ENCODE results near the gene EPHX1. TPM values are rescaled to one million over a fixed set of nuclear protein-coding genes. Genes with fewer than 3 reads are reported as not detected.
A peak's percentile ranks its signal among the peaks of the same experiment; 100 is the strongest.
"Not testable (repeated sequence)": the region's sequence is repeated elsewhere in the genome, so short reads cannot be mapped to it uniquely, and the experiment has no call there.

EPHX1 gene
- total RNA-seq, 1 donor from 2014 or later, result 76.8 TPM

DNA sequence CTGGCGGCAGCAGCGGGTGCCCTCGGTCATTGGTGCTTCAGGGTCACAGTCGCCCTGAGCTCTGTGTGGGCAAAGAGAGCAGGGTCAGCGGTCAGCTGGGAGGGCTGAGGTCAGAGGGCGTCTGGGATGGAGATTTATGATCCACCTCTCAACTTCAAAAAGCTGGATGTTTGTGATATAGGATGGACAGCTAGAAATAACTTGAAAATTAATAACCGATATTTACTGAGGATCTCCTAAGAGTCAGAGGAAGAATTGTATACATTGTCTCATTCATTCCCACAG is 77.0 kb downstream of the EPHX1 start:
- ATAC-seq (no peak), DNase-seq (no peak)
- intact Hi-C loops (cut with micrococcal nuclease), result no loop called here

DNA sequence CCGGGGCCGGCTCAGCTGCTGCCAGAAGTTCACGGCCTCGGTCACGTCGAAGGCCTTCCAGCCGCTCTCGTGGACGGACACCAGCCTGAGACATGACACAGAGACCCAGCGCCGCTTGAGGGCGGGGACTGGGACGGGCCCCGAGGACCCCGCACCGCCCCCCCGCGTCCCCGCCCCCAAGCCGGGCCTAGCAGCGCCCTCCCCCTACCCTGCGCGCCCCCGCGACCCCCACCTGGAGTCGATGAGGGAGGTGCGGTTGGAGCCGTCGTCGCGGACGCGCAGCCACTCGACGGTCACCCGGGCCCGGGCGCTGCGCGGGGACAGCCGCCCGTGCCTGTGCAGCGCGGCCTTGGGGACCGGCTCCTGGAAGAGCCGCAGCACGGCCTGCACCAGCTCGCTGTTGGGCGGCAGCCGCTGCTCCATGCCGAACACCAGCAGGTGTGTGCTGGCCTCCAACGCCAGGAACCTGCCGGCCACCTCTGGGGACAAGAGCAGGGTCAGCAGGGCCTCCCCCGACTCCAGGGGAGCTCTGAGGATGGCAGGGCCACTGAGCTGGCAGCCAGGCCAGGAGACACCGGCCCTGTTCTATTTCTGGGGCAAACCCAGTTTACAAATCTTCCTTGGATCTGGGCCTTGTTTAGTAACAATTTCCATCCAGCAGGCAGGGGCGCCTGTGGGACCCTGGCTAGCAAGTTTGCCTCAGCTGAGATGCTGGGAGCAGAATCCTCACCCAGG is 77.8 kb downstream of the EPHX1 start:
- DNase-seq; ATAC-seq; intact Hi-C loops (cut with micrococcal nuclease): not testable (repeated sequence)

GRCh38 chr1:225888289-225888897 is 78.5 kb downstream of the EPHX1 start:
- intact Hi-C loops (cut with micrococcal nuclease), result no loop called here
- ATAC-seq (no peak), DNase-seq (no peak)

DNA sequence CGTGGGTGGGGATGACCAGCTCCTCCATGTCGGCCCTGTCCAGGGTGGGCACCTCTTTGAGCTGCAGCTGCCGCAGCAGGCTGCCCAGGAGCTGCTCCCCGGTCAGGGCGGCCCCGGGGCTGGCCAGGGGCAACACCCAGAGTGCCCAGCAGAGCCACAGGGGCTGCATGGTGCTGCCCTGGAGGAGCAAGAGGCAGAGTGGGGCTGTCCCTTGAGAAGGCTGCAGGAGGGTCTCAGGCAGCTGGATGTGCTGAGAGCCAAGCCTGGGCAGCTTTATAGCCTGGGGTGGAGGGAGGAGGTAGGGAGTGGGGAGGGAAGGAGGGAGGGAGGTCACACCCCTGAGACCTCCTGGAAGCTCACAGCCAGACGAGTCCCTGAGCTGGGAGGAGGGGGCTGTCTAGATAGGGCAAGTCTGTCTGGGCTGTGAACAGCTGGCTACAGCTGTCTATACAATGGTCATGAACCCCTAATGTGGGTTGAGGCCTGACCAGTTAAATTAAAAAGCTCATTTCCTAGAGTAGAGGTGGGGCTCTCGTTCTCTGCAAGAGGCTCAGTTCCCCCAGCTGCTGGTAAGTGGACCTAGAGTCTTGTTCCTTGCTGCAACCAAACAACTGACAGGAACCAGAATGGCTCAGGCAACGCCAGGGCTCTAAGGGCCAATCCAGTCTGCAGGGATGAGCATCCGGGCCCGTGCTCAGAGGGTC is 79.1 kb downstream of the EPHX1 start, which contains the start of gene LEFTY1:
TSS of gene LEFTY1 (minus strand) at position 249 of the 704 bp plus-strand sequence. CDS start at position 169, 80 bp downstream.
- DNase-seq, result no peak
- peak; percentile 72 for ATAC-seq
- intact Hi-C loops (cut with micrococcal nuclease), result no loop called here

DNA sequence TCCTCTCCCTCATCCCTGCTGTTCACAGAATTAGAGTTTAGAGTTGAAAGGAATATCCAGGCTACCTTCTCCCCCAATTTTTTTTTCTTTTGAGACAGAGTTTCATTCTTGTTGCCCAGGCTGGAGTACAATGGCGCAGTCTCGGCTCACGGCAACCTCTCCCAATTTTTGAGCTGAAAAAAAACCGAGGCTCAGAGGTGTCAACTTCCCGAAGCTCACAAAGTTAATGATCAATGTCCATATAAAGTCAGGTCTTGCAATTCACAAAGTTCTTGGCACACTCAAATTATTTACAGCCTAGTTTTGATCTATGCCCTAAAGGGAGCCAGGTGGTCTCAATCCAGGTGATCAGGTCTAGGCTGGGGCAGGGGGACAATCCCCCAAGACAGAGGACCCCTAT is 79.8 kb downstream of the EPHX1 start:
- intact Hi-C loops (cut with micrococcal nuclease), result no loop called here
- ATAC-seq (no peak), DNase-seq (no peak)

- intact Hi-C loops (cut with micrococcal nuclease), result no loop called here
- DNase-seq (no peak), ATAC-seq (peak; percentile 32)
Observed at GRCh38 chr1:225890346-225891228, 80.7 kb downstream of the EPHX1 start.

DNA sequence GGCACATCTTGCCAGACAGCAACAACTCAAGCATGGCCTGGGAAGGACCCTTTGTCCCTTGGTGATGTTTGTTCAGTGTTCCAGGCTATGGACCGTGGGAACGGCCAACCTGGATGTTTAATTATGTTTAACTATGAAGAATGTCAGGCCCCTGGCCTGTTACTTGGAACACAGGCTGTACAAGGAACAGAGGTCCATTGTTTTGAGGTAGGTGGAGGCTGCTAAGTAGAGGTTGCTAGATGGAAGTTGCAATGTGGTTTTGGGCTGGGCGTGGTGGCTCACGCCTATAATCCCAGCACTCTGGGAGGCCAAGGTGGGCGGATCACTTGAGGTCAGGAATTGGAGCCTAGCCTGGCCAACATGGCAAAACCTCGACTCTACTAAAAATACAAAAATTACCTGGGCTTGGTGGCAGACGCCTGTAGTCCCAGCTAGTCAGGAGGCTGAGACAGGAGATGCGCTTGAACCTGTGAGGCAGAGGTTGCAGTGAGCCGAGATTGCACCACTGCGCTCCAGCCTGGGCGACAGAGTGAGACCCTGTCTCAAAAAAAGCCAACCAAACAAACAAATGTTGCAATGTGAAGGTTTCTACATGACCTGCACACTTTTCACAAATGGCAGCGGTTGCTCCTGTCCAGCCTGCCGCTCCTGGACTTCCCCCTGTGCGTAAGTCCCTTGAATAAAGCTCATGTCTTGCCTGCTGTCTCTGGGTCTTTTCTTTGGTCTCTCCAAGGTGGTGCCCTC is 81.5 kb downstream of the EPHX1 start:
- intact Hi-C loops (cut with micrococcal nuclease), result no loop called here
- no peak for ATAC-seq

GRCh38 chr1:225892307-225892706 is 82.4 kb downstream of the EPHX1 start:
- intact Hi-C loops (cut with micrococcal nuclease), result no loop called here
- ATAC-seq (no peak), DNase-seq (no peak)

More for the DNA sequence above, 81.5 kb downstream of the EPHX1 start:
- DNase-seq, result no peak

Other genes starting within 250 kb of the EPHX1 start
- 90.1 TPM for gene ENAH, start 157.0 kb upstream of the EPHX1 start, total RNA-seq
- gene SRP9, start 32.3 kb upstream of the EPHX1 start, total RNA-seq, result 211 TPM
- 30.7 TPM for gene TMEM63A, start 72.3 kb downstream of the EPHX1 start, total RNA-seq
- not detected for gene LEFTY1, start 79.0 kb downstream of the EPHX1 start, total RNA-seq
- gene PYCR2, start 114.1 kb downstream of the EPHX1 start, total RNA-seq, result 62.3 TPM
- gene LEFTY2, start 131.1 kb downstream of the EPHX1 start, total RNA-seq, result 0.47 TPM
- 10.7 TPM for gene SDE2, start 189.2 kb downstream of the EPHX1 start, total RNA-seq

Data from left ventricle myocardium superior (tissue), 1 donor.